IMR-90 (cell line): Measurements from ENCODE around the gene CXCL16. TPM values are rescaled to one million over a fixed set of nuclear protein-coding genes. Genes with fewer than 3 reads are reported as not detected.
A peak's percentile ranks its signal among the peaks of the same experiment; 100 is the strongest.

Experiments used
- ATAC-seq: fragments of 200-7000 bp; cut with Tn5 transposase; 2 replicates; pipeline ENCODE4 v1.9.1; 2020; ENCODE audit warnings: low read depth, mild to moderate bottlenecking, moderate library complexity
- BruUV-seq: library from RNA; stranded (reverse); fragments of 400-500 nt; replicated peaks from 2 replicates; lab custom pipeline; 2021; lab: Mats Ljungman, UMichigan
- CTCF ChIA-PET: fragments of 300-600 bp; formaldehyde crosslinking; extraction: SDS; loops from one replicate; lab custom pipeline; 2021; ENCODE audit warnings: antibody characterized with exemption; lab: Yijun Ruan, JAX
- POLR2A ChIA-PET: fragments of 300-600 bp; sonication (Branson Sonifier 250); formaldehyde crosslinking; loops from one replicate; lab custom pipeline; 2022; ENCODE audit warnings: antibody characterized with exemption; ENCODE audit not compliant: unreplicated experiment; lab: Charles Lee
- DNase-seq: peaks from one replicate; pipeline ENCODE4 v3.0.0; 2013
- H2AFZ ChIP-seq: replicated peaks from 2 replicates; pipeline ENCODE3; 2013; ENCODE audit warnings: low read length, mild to moderate bottlenecking; ENCODE audit not compliant: poor library complexity
- H2AK5ac ChIP-seq: 2 replicates; pipeline ENCODE4 v1.6.1; 2013; ENCODE audit warnings: low read depth, low read length, inconsistent platforms
- H2AK9ac ChIP-seq: replicated peaks from 2 replicates; pipeline ENCODE3; 2013; ENCODE audit warnings: mild to moderate bottlenecking, low read depth, low read length, moderate library complexity; ENCODE audit not compliant: poor library complexity
- H2BK120ac ChIP-seq: 2 replicates; pipeline ENCODE4 v1.6.1; 2013; ENCODE audit warnings: low read depth, low read length, inconsistent platforms
- H2BK15ac ChIP-seq: 3 replicates; pipeline ENCODE4 v1.6.1; 2013; ENCODE audit warnings: low read depth, low read length, inconsistent platforms
- H2BK20ac ChIP-seq: 2 replicates; pipeline ENCODE4 v1.6.1; 2013; ENCODE audit warnings: low read depth, mild to moderate bottlenecking, inconsistent platforms, low read length, moderate library complexity
- H2BK5ac ChIP-seq: 2 replicates; pipeline ENCODE4 v1.6.1; 2013; ENCODE audit warnings: mild to moderate bottlenecking, low read depth, low read length, inconsistent platforms; ENCODE audit not compliant: poor library complexity, severe bottlenecking
- H3K14ac ChIP-seq: replicated peaks from 2 replicates; pipeline ENCODE4 v1.6.1; 2013; ENCODE audit warnings: low read depth, low read length, inconsistent platforms
- H3K18ac ChIP-seq: 2 replicates; pipeline ENCODE4 v1.6.1; 2013; ENCODE audit warnings: low read depth, low read length, control low read depth
- H3K23ac ChIP-seq: 2 replicates; pipeline ENCODE4 v1.6.1; 2013; ENCODE audit warnings: low read depth, low read length, inconsistent platforms
- H3K27ac ChIP-seq: 2 replicates; pipeline ENCODE4 v1.5.1; 2013; ENCODE audit warnings: mild to moderate bottlenecking, control low read depth, low read length; ENCODE audit not compliant: insufficient read depth
- H3K27me3 ChIP-seq: 2 replicates; pipeline ENCODE4 v1.6.1; 2013; ENCODE audit warnings: low read length; ENCODE audit not compliant: control insufficient read depth, insufficient read depth
- H3K36me3 ChIP-seq: 2 replicates; pipeline ENCODE4 v1.6.1; 2013; ENCODE audit warnings: low read length, mixed read lengths; ENCODE audit not compliant: control insufficient read depth, insufficient read depth
- H3K4ac ChIP-seq: 2 replicates; pipeline ENCODE4 v1.6.1; 2013; ENCODE audit warnings: low read depth, low read length, inconsistent platforms
- H3K4me1 ChIP-seq: 2 replicates; pipeline ENCODE4 v1.6.1; 2013; ENCODE audit warnings: low read length, mixed read lengths; ENCODE audit not compliant: control insufficient read depth, insufficient read depth
- H3K4me2 ChIP-seq: 2 replicates; pipeline ENCODE4 v1.6.1; 2013; ENCODE audit warnings: low read depth, mild to moderate bottlenecking, control low read depth, low read length, moderate library complexity
- H3K4me3 ChIP-seq: 2 replicates; pipeline ENCODE4 v1.5.1; 2013; ENCODE audit warnings: low read depth, mild to moderate bottlenecking, control low read depth, low read length, moderate library complexity; ENCODE audit not compliant: insufficient read depth
- H3K56ac ChIP-seq: 2 replicates; pipeline ENCODE4 v1.6.1; 2013; ENCODE audit warnings: low read length, inconsistent platforms; ENCODE audit not compliant: insufficient read depth; ENCODE audit errors: extremely low read depth
- H3K79me1 ChIP-seq, 2 experiments: 2 replicates each; pipeline ENCODE4 v1.6.1; 2013; ENCODE audit warnings: low read length in 2 of 2, inconsistent platforms in 1 of 2, low read depth in 1 of 2
- H3K9ac ChIP-seq: 2 replicates; pipeline ENCODE4 v1.6.1; 2013; ENCODE audit warnings: low read depth, low read length, control low read depth
- H3K9me1 ChIP-seq: 2 replicates; pipeline ENCODE4 v1.6.1; 2013; ENCODE audit warnings: low read length, inconsistent platforms; ENCODE audit not compliant: insufficient read depth
- H3K9me3 ChIP-seq: 2 replicates; pipeline ENCODE4 v1.6.1; 2013; ENCODE audit warnings: low read length; ENCODE audit not compliant: control insufficient read depth, insufficient read depth
- H4K20me1 ChIP-seq: 2 replicates; pipeline ENCODE4 v1.6.1; 2013; ENCODE audit warnings: low read length, inconsistent platforms; ENCODE audit not compliant: insufficient read depth
- H4K5ac ChIP-seq: 2 replicates; pipeline ENCODE4 v1.6.1; 2013; ENCODE audit warnings: mild to moderate bottlenecking, low read depth, low read length, control low read depth
- H4K8ac ChIP-seq, 2 experiments: 2 replicates each; pipeline ENCODE4 v1.6.1; 2013; ENCODE audit warnings: low read depth in 2 of 2, low read length in 2 of 2, control low read depth in 1 of 2, inconsistent platforms in 1 of 2
- H4K91ac ChIP-seq: 2 replicates; pipeline ENCODE4 v1.6.1; 2013; ENCODE audit warnings: low read depth, low read length, inconsistent platforms; ENCODE audit not compliant: insufficient read depth
- BHLHE40 ChIP-seq: fragments of 150-350 bp; IDR thresholded peaks from 2 replicates; pipeline ENCODE4 v1.6.1; 2016; ENCODE audit warnings: mild to moderate bottlenecking, low read depth, low read length
- MXI1 ChIP-seq: IDR thresholded peaks from 2 replicates; pipeline ENCODE4 v1.6.1; 2012; ENCODE audit warnings: low read depth, mild to moderate bottlenecking, low read length, moderate library complexity, borderline replicate concordance
- WGBS, 2 experiments: methylation state at CpG; one replicate each; pipeline versions ENCODE4 v1.1.5 to v1.1.7; 2013; ENCODE audit warnings: missing lambda C conversion rate in 2 of 2; ENCODE audit not compliant: insufficient read length in 1 of 2; ENCODE audit errors: extremely low coverage in 2 of 2; 5-methylcytosine and 5-hydroxymethylcytosine counted together
- dilution Hi-C: fragments of 300-500 bp; cut with HindIII; formaldehyde crosslinking; loops from one replicate; pipeline ENCODE4 v1.14.3; 2018; ENCODE audit warnings: low sequenced_read_pairs; ENCODE audit not compliant: unreplicated experiment
- in situ Hi-C: fragments of 300-500 bp; cut with MboI; formaldehyde crosslinking; loops from 3 replicates; pipeline ENCODE4 v1.14.3; 2019; ENCODE audit warnings: low sequenced_read_pairs, inconsistent platforms, mixed read lengths
- intact Hi-C: fragments of 100-400 bp; cut with micrococcal nuclease; formaldehyde crosslinking; loops from 2 replicates; pipeline ENCODE4 v1.10.0; 2022
- polyA plus RNA-seq, 3 experiments: library from polyadenylated mRNA; depleted of rRNA; stranded (reverse); fragments of >200 nt; gene quantifications; 2 replicates each; pipeline ENCODE4 v1.2.3, GENCODE V29; 2012; ENCODE audit warnings: low replicate concordance in 1 of 3
- total RNA-seq: library from RNA; depleted of rRNA; stranded (reverse); fragments of >200 nt; gene quantifications from 2 replicates; pipeline ENCODE4 v1.2.3, GENCODE V29; 2012

Gene CXCL16
- total and polyA plus RNA-seq, 2 of the 4 experiments (the other 2 are of a cell fraction): 0.36 to 1.6 TPM

GRCh38 chr17:4759776-4760236, 20.1 kb upstream of the CXCL16 start:
- Histone ChIP-seq H4K20me1 (no peaks in the 10 kb centered on the region), H3K9me3 (no peaks in the 10 kb centered on the region), H3K14ac (no peak overlapping the region), H3K23ac (no peak overlapping the region; the same call in 1 of the 2 replicates), H3K4me3 (no peak overlapping the region), H3K27ac (no peak overlapping the region), H4K8ac (no peak overlapping the region), H3K36me3 (no peaks in the 10 kb centered on the region), H4K91ac (no peak overlapping the region), H3K18ac (no peak overlapping the region), H3K9me1 (0 out of 2 replicates have a peak, but pooled peaks cover 3% of the 10 kb centered on the region), H3K79me1 (no peaks in the 10 kb centered on the region), H3K9ac (no peak overlapping the region), H3K27me3 (peaks cover 30% of the 10 kb centered on the region), H2AK9ac (no peak overlapping the region), H3K56ac (no peak overlapping the region), H3K4me2 (no peak overlapping the region), H2AFZ (no peak overlapping the region), H2AK5ac (no peak overlapping the region), H4K5ac (no peak overlapping the region), H2BK20ac (no peak overlapping the region), H2BK120ac (no peak overlapping the region), H2BK5ac (no peak overlapping the region), H3K4ac (no peak overlapping the region), H3K4me1 (no peaks in the 10 kb centered on the region), H2BK15ac (no peak overlapping the region)
- in situ Hi-C loops: no loop called here
- WGBS, 2 experiments: no CpG with 5 or more reads among the region's 10 CpGs
- CTCF ChIA-PET: no interaction called here
- TF ChIP-seq BHLHE40 (0 out of 2 replicates have a peak, but pooled peaks have one; percentile 15), MXI1 (no peak)
- POLR2A ChIA-PET: no interaction called here
- dilution Hi-C loops: no loop called here
- BruUV-seq: no TSS peak
- no peak for ATAC-seq
- intact Hi-C loops: no loop called here
- DNase-seq: no peak
